HepG2 (cell line): ENCODE measurements around the gene BIRC5. TPM values are rescaled to one million over a fixed set of nuclear protein-coding genes. Genes with fewer than 3 reads are reported as not detected.

Source experiments
- AKAP8 ChIP-seq: sonication (generic); formaldehyde crosslinking; IDR thresholded peaks from 2 replicates; pipeline ENCODE4 v1.5.1; 2020; ENCODE audit warnings: mild to moderate bottlenecking, missing genetic modification reagents
- ATF5 ChIP-seq: sonication (generic); formaldehyde crosslinking; IDR thresholded peaks from 2 replicates; pipeline ENCODE4 v1.4.0; 2020; ENCODE audit warnings: mild to moderate bottlenecking, low read depth, missing genetic modification reagents
- BCL3 ChIP-seq: sonication (generic); formaldehyde crosslinking; IDR thresholded peaks from 2 replicates; pipeline ENCODE4 v1.5.1; 2020; ENCODE audit warnings: mild to moderate bottlenecking, missing genetic modification reagents, moderate library complexity
- DZIP1 ChIP-seq: sonication (generic); formaldehyde crosslinking; IDR thresholded peaks from 2 replicates; pipeline ENCODE4 v1.5.0; 2020; ENCODE audit warnings: mild to moderate bottlenecking, missing genetic modification reagents
- E2F2 ChIP-seq: sonication (generic); formaldehyde crosslinking; IDR thresholded peaks from 2 replicates; pipeline ENCODE4 v1.4.0; 2020; ENCODE audit warnings: missing genetic modification reagents, borderline replicate concordance
- ETV6 ChIP-seq: sonication (generic); formaldehyde crosslinking; conservative IDR thresholded peaks from 2 replicates; pipeline ENCODE4 v1.4.0; 2020; ENCODE audit warnings: missing genetic modification reagents
- HNRNPLL ChIP-seq: fragments of 200-400 bp; formaldehyde crosslinking; IDR thresholded peaks from 2 replicates; pipeline ENCODE4 v1.6.1; 2017; ENCODE audit warnings: mild to moderate bottlenecking, low read depth, low read length; ENCODE audit not compliant: poor library complexity, severe bottlenecking
- NFKBIZ ChIP-seq: IDR thresholded peaks from 2 replicates; pipeline ENCODE4 v1.6.1; 2018; ENCODE audit warnings: missing genetic modification reagents, missing compliant biosample characterization
- NPAS2 ChIP-seq: sonication (generic); formaldehyde crosslinking; IDR thresholded peaks from 2 replicates; pipeline ENCODE4 v1.8.0; 2022; ENCODE audit warnings: mild to moderate bottlenecking, missing genetic modification reagents, borderline replicate concordance
- NR2F2 ChIP-seq: IDR thresholded peaks from 2 replicates; pipeline ENCODE4 v1.6.1; 2012; ENCODE audit warnings: low read depth, inconsistent platforms, borderline replicate concordance
- PBX2 ChIP-seq: IDR thresholded peaks from 2 replicates; pipeline ENCODE4 v1.6.1; 2016; ENCODE audit warnings: control low read depth
- RBFOX2 ChIP-seq: fragments of 200-400 bp; formaldehyde crosslinking; IDR thresholded peaks from 2 replicates; pipeline ENCODE4 v1.6.1; 2017; ENCODE audit warnings: low read depth, mild to moderate bottlenecking, low read length
- SRF ChIP-seq: IDR thresholded peaks from 2 replicates; pipeline ENCODE4 v1.6.1; 2011; ENCODE audit warnings: mild to moderate bottlenecking, low read depth, low read length, moderate library complexity
- ZC3H4 ChIP-seq: sonication (generic); formaldehyde crosslinking; IDR thresholded peaks from 2 replicates; pipeline ENCODE4 v1.4.0; 2020; ENCODE audit warnings: missing genetic modification reagents, borderline replicate concordance
- ZFP91 ChIP-seq: sonication (generic); formaldehyde crosslinking; IDR thresholded peaks from 2 replicates; pipeline ENCODE4 v1.9.0; 2022; ENCODE audit warnings: missing genetic modification reagents, mild to moderate bottlenecking, borderline replicate concordance
- ZNF576 ChIP-seq: sonication (generic); formaldehyde crosslinking; IDR thresholded peaks from 2 replicates; pipeline ENCODE4 v1.4.0; 2020; ENCODE audit warnings: mild to moderate bottlenecking, missing genetic modification reagents
- polyA plus RNA-seq, 8 experiments: library from polyadenylated mRNA; depleted of rRNA in 3 of 8; stranded (reverse) in 7 of 8; unstranded in 1 of 8; fragments of >200 nt; fragmentation: Illumina TruSeq in 4 of 8; extraction: Trizol in 4 of 8; gene quantifications; 2 replicates each; pipeline versions ENCODE4 v1.2.1 to v1.2.3, GENCODE V29; 2011 to 2016; ENCODE audit warnings: low read depth in 4 of 8, missing spikeins in 1 of 8, mixed read lengths in 1 of 8; ENCODE audit not compliant: insufficient read depth in 1 of 8
- total RNA-seq, 5 experiments: library from RNA; depleted of rRNA; stranded (reverse); fragments of >200 nt; fragmentation: Illumina TruSeq; extraction: Trizol; gene quantifications; 2 replicates each; pipeline ENCODE4 v1.2.3, GENCODE V29; 2016; ENCODE audit warnings: low read depth in 1 of 5

The BIRC5 gene
- total and polyA plus RNA-seq, 2 of the 13 experiments (the other 11 are each of a cell fraction or from before 2014, with no cell fraction given): 30.3 to 135 TPM

GRCh38 chr17:78174346-78174869 lies 39.6 kb upstream of the BIRC5 start (continued):
- TF ChIP-seq PBX2 (CRISPR knock-in tag) (no peak), RBFOX2 (peak; percentile 71), BCL3 (CRISPR knock-in tag) (no peak), E2F2 (CRISPR knock-in tag) (no peak), NFKBIZ (CRISPR knock-in tag) (no peak), NR2F2 (no peak), ZNF576 (CRISPR knock-in tag) (no peak), ATF5 (CRISPR knock-in tag) (no peak), AKAP8 (CRISPR knock-in tag) (peak; percentile 85), HNRNPLL (no peak), DZIP1 (CRISPR knock-in tag) (0 out of 2 replicates have a peak, but pooled peaks have one; percentile 28), ZC3H4 (CRISPR knock-in tag) (no peak), SRF (no peak), ZFP91 (CRISPR knock-in tag) (peak; percentile 70; the same call in 1 of the 2 replicates), NPAS2 (no peak), ETV6 (no peak)
